Panc1 (cell line): ENCODE results near the gene SEC31B. TPM values are rescaled to one million over a fixed set of nuclear protein-coding genes. Genes with fewer than 3 reads are reported as not detected.

Experiments
- ATAC-seq: fragments of 200-7000 bp; cut with Tn5 transposase; 2 replicates; pipeline ENCODE4 v1.9.1; 2020; ENCODE audit warnings: mild to moderate bottlenecking, moderate library complexity
- BruUV-seq: library from RNA; stranded (reverse); fragments of 400-500 nt; replicated peaks from 2 replicates; lab custom pipeline; 2021; lab: Mats Ljungman, UMichigan
- CTCF ChIA-PET: fragments of 300-600 bp; sonication (Branson Sonifier 250); formaldehyde crosslinking; loops from one replicate; lab custom pipeline; 2022; ENCODE audit warnings: antibody characterized with exemption; lab: Charles Lee
- POLR2A ChIA-PET: fragments of 300-600 bp; sonication (Branson Sonifier 250); formaldehyde crosslinking; loops from one replicate; lab custom pipeline; 2022; ENCODE audit warnings: antibody characterized with exemption; lab: Charles Lee
- DNase-seq: peaks from one replicate; pipeline ENCODE4 v3.0.0-alpha.2; 2010; ENCODE audit warnings: low read depth, low spot score
- H3K27ac ChIP-seq: 2 replicates; pipeline ENCODE4 v1.5.1; 2011; ENCODE audit warnings: mild to moderate bottlenecking, low read length, inconsistent platforms
- H3K27me3 ChIP-seq: fragments of 200-500 bp; sonication (Bioruptor generic); 2 replicates; pipeline ENCODE4 v1.6.0; 2014; ENCODE audit warnings: low read length, inconsistent platforms; ENCODE audit not compliant: control insufficient read depth, insufficient read depth
- H3K36me3 ChIP-seq: fragments of 200-500 bp; sonication (Bioruptor generic); 2 replicates; pipeline ENCODE4 v1.5.1; 2014; ENCODE audit warnings: inconsistent platforms, mild to moderate bottlenecking, low read length, moderate library complexity; ENCODE audit not compliant: control insufficient read depth, insufficient read depth
- H3K4me1 ChIP-seq: 2 replicates; pipeline ENCODE4 v1.5.1; 2011; ENCODE audit warnings: inconsistent platforms, mild to moderate bottlenecking, low read length, moderate library complexity; ENCODE audit not compliant: control insufficient read depth, insufficient read depth
- H3K4me3 ChIP-seq, 2 experiments: 2 replicates each; pipeline ENCODE4 v1.5.1; 2011 to 2012; ENCODE audit warnings: low read depth in 2 of 2, low read length in 2 of 2, mild to moderate bottlenecking in 2 of 2, inconsistent platforms in 1 of 2, moderate library complexity in 1 of 2
- H3K9me3 ChIP-seq: fragments of 200-500 bp; sonication (Bioruptor generic); 2 replicates; pipeline ENCODE4 v1.5.1; 2014; ENCODE audit warnings: low read depth, mild to moderate bottlenecking, inconsistent platforms, low read length, moderate library complexity; ENCODE audit not compliant: control insufficient read depth, insufficient read depth
- CTCF ChIP-seq: fragments of 450-650 bp; IDR thresholded peaks from 2 replicates; pipeline ENCODE4 v1.5.1; 2017; ENCODE audit warnings: mild to moderate bottlenecking
- POLR2AphosphoS5 ChIP-seq: IDR thresholded peaks from 2 replicates; pipeline ENCODE4 v1.6.1; 2012; ENCODE audit warnings: mild to moderate bottlenecking, low read depth, low read length, moderate library complexity
- REST ChIP-seq, 2 experiments: IDR thresholded peaks; 2 replicates each; pipeline ENCODE4 v1.6.1; 2011 to 2012; ENCODE audit warnings: low read depth in 2 of 2, control low read depth in 1 of 2, low read length in 1 of 2, mild to moderate bottlenecking in 1 of 2, moderate library complexity in 1 of 2; ENCODE audit not compliant: insufficient read depth in 1 of 2
- SIN3A ChIP-seq: IDR thresholded peaks from 2 replicates; pipeline ENCODE4 v1.6.1; 2012; ENCODE audit warnings: low read depth, mild to moderate bottlenecking, low read length, moderate library complexity, borderline replicate concordance; ENCODE audit not compliant: insufficient read depth
- TCF7L2 ChIP-seq: IDR thresholded peaks from 2 replicates; pipeline ENCODE4 v1.6.1; 2011; ENCODE audit warnings: mild to moderate bottlenecking, low read depth, low read length, inconsistent platforms
- in situ Hi-C: cut with HindIII; loops from 2 replicates; pipeline ENCODE4 v1.10.0; 2016; ENCODE audit warnings: low sequenced_read_pairs, low pct_unique_long_range_greater_than_20kb
- intact Hi-C: fragments of 100-400 bp; cut with micrococcal nuclease; formaldehyde crosslinking; loops from one replicate; pipeline ENCODE4 v1.10.0; 2022; ENCODE audit not compliant: unreplicated experiment
- total RNA-seq: library from RNA; stranded (reverse); gene quantifications from one replicate; pipeline ENCODE4 v1.2.1, GENCODE V29; 2021; ENCODE audit not compliant: unreplicated experiment

Gene SEC31B
- total RNA-seq, 1 experiment from 2014 or later: 17.8 TPM

GRCh38 chr10:100447663-100448062, 72.0 kb downstream of the SEC31B start:
- TF ChIP-seq REST (IDR thresholded peaks at IDR 0.05; ENCODE audit: insufficient read depth in 1 of 2, low read depth in 2 of 2, low read length in 1 of 2) (no peak), TCF7L2 (no peak), POLR2AphosphoS5 (no peak), CTCF (no peak), SIN3A (no peak)
- CTCF ChIA-PET: no interaction called here

GRCh38 chr10:100446130-100446761, 73.4 kb downstream of the SEC31B start:
- no peaks in the 10 kb centered on the region for H3K4me1 ChIP-seq
- H3K36me3 ChIP-seq: no peaks in the 10 kb centered on the region
- CTCF ChIA-PET: interaction anchor here (0.7 to 2.6 kb wide), 4 partner anchors 62 to 432 kb away, joined by 3 to 6 read pairs (median 6); no protein-coding TSS in a partner anchor
- no TSS peak for BruUV-seq
- POLR2A ChIA-PET: interaction anchor here (0.7 kb wide), 2 partner anchors 71 to 181 kb away, joined by 3 to 7 read pairs; no protein-coding TSS in a partner anchor
- peak; percentile 76 for ATAC-seq
- H3K4me3 ChIP-seq: no peak overlapping the region
- intact Hi-C loops: no loop called here
- no peak for DNase-seq
- no peaks in the 10 kb centered on the region for H3K9me3 ChIP-seq
- no peak for TF ChIP-seq REST (IDR thresholded peaks at IDR 0.05; ENCODE audit: insufficient read depth in 1 of 2, low read depth in 2 of 2, low read length in 1 of 2)
- no peak for TF ChIP-seq POLR2AphosphoS5
- TF ChIP-seq TCF7L2: no peak
- no peak for TF ChIP-seq CTCF
- no peak for TF ChIP-seq SIN3A
- peaks cover 10% of the 10 kb centered on the region for H3K27me3 ChIP-seq
- no peak overlapping the region for H3K27ac ChIP-seq
- in situ Hi-C loops: no loop called here

More at GRCh38 chr10:100447663-100448062, 72.0 kb downstream of the SEC31B start:
- ATAC-seq (no peak), DNase-seq (no peak)
- no peaks in the 10 kb centered on the region for H3K9me3 ChIP-seq
- intact Hi-C loops: no loop called here
- POLR2A ChIA-PET: interaction anchor here (0.6 kb wide), 1 partner anchor 55 kb away, joined by 9 read pairs; no protein-coding TSS in a partner anchor
- peaks cover 12% of the 10 kb centered on the region for H3K27me3 ChIP-seq
- no peaks in the 10 kb centered on the region for H3K4me1 ChIP-seq
- BruUV-seq: no TSS peak
- in situ Hi-C loops: no loop called here
- no peaks in the 10 kb centered on the region for H3K36me3 ChIP-seq
- H3K4me3 ChIP-seq: no peak overlapping the region
- H3K27ac ChIP-seq: no peak overlapping the region
